HepG2 (cell line): ENCODE measurements around the gene NAV2. TPM values are rescaled to one million over a fixed set of nuclear protein-coding genes. Genes with fewer than 3 reads are reported as not detected.

Experiments
- ARID4A ChIP-seq: sonication (generic); formaldehyde crosslinking; IDR thresholded peaks from 2 replicates; pipeline ENCODE4 v1.5.0; 2020; ENCODE audit warnings: mild to moderate bottlenecking, missing genetic modification reagents, borderline replicate concordance
- EZH2 ChIP-seq: conservative IDR thresholded peaks from 2 replicates; pipeline ENCODE4 v1.6.1; 2012; ENCODE audit warnings: mild to moderate bottlenecking, low read depth, low read length, moderate library complexity
- FOXP1 ChIP-seq, 2 experiments: fragments of 450-650 bp in 1 of 2; IDR thresholded peaks; 2 replicates each; pipeline ENCODE4 v1.6.1; 2017 to 2018; ENCODE audit warnings: antibody characterized with exemption in 1 of 2
- HNRNPK ChIP-seq: fragments of 200-400 bp; formaldehyde crosslinking; IDR thresholded peaks from 2 replicates; pipeline ENCODE4 v1.6.1; 2018; ENCODE audit warnings: low read length, low read depth, moderate library complexity, mild to moderate bottlenecking; ENCODE audit not compliant: poor library complexity, severe bottlenecking
- MZF1 ChIP-seq: sonication (generic); formaldehyde crosslinking; IDR thresholded peaks from 2 replicates; pipeline ENCODE4 v1.8.1; 2023; ENCODE audit warnings: mild to moderate bottlenecking, missing genetic modification reagents, borderline replicate concordance
- PAWR ChIP-seq: sonication (generic); formaldehyde crosslinking; IDR thresholded peaks from 2 replicates; pipeline ENCODE4 v1.4.0; 2020; ENCODE audit warnings: missing genetic modification reagents, mild to moderate bottlenecking, borderline replicate concordance
- POLR2AphosphoS2 ChIP-seq: IDR thresholded peaks from 2 replicates; pipeline ENCODE4 v1.6.1; 2011; ENCODE audit warnings: low read depth, low read length, improper control_type of control experiment
- SMAD1 ChIP-seq: sonication (generic); formaldehyde crosslinking; IDR thresholded peaks from 2 replicates; pipeline ENCODE4 v1.4.0; 2020; ENCODE audit warnings: missing genetic modification reagents, low read depth, mild to moderate bottlenecking, borderline replicate concordance
- STAT5B ChIP-seq: sonication (generic); formaldehyde crosslinking; IDR thresholded peaks from 2 replicates; pipeline ENCODE4 v1.4.0; 2020; ENCODE audit warnings: missing genetic modification reagents
- TBX2 ChIP-seq: sonication (generic); formaldehyde crosslinking; IDR thresholded peaks from 2 replicates; pipeline ENCODE4 v1.5.0; 2020; ENCODE audit warnings: missing genetic modification reagents, mild to moderate bottlenecking, borderline replicate concordance
- ZBTB34 ChIP-seq: sonication (generic); formaldehyde crosslinking; IDR thresholded peaks from 2 replicates; pipeline ENCODE4 v1.8.0; 2022; ENCODE audit warnings: mild to moderate bottlenecking, missing genetic modification reagents
- ZFP62 ChIP-seq: sonication (generic); formaldehyde crosslinking; IDR thresholded peaks from 2 replicates; pipeline ENCODE4 v1.4.0; 2020; ENCODE audit warnings: missing genetic modification reagents
- ZKSCAN1 ChIP-seq: fragments of 150-350 bp; IDR thresholded peaks from 2 replicates; pipeline ENCODE4 v1.6.1; 2014; ENCODE audit warnings: low read length
- ZMYM3 ChIP-seq: sonication (generic); formaldehyde crosslinking; IDR thresholded peaks from 2 replicates; pipeline ENCODE4 v1.5.1; 2020; ENCODE audit warnings: mild to moderate bottlenecking, missing genetic modification reagents
- ZNF17 ChIP-seq: sonication (generic); formaldehyde crosslinking; IDR thresholded peaks from 2 replicates; pipeline ENCODE4 v1.5.0; 2020; ENCODE audit warnings: mild to moderate bottlenecking, missing genetic modification reagents
- ZNF230 ChIP-seq: sonication (generic); formaldehyde crosslinking; IDR thresholded peaks from 2 replicates; pipeline ENCODE4 v1.4.0; 2020; ENCODE audit warnings: mild to moderate bottlenecking, missing genetic modification reagents
- ZNF44 ChIP-seq: sonication (generic); formaldehyde crosslinking; IDR thresholded peaks from 2 replicates; pipeline ENCODE4 v1.5.1; 2020; ENCODE audit warnings: mild to moderate bottlenecking, missing genetic modification reagents
- ZNF496 ChIP-seq: sonication (generic); formaldehyde crosslinking; IDR thresholded peaks from 2 replicates; pipeline ENCODE4 v1.8.1; 2023; ENCODE audit warnings: mild to moderate bottlenecking, moderate library complexity, missing genetic modification reagents; ENCODE audit not compliant: insufficient replicate concordance
- ZNF720 ChIP-seq: sonication (generic); formaldehyde crosslinking; IDR thresholded peaks from 2 replicates; pipeline ENCODE4 v1.4.0; 2020; ENCODE audit warnings: missing genetic modification reagents
- ZNF761 ChIP-seq: sonication (generic); formaldehyde crosslinking; conservative IDR thresholded peaks from 2 replicates; pipeline ENCODE4 v1.4.0; 2020; ENCODE audit warnings: mild to moderate bottlenecking, missing genetic modification reagents
- ZNF773 ChIP-seq: sonication (generic); formaldehyde crosslinking; IDR thresholded peaks from 2 replicates; pipeline ENCODE4 v1.4.0; 2020; ENCODE audit warnings: missing genetic modification reagents, borderline replicate concordance
- polyA plus RNA-seq, 8 experiments: library from polyadenylated mRNA; depleted of rRNA in 3 of 8; stranded (reverse) in 7 of 8; unstranded in 1 of 8; fragments of >200 nt; fragmentation: Illumina TruSeq in 4 of 8; extraction: Trizol in 4 of 8; gene quantifications; 2 replicates each; pipeline versions ENCODE4 v1.2.1 to v1.2.3, GENCODE V29; 2011 to 2016; ENCODE audit warnings: low read depth in 4 of 8, missing spikeins in 1 of 8, mixed read lengths in 1 of 8; ENCODE audit not compliant: insufficient read depth in 1 of 8
- total RNA-seq, 5 experiments: library from RNA; depleted of rRNA; stranded (reverse); fragments of >200 nt; fragmentation: Illumina TruSeq; extraction: Trizol; gene quantifications; 2 replicates each; pipeline ENCODE4 v1.2.3, GENCODE V29; 2016; ENCODE audit warnings: low read depth in 1 of 5
- TF ChIP-seq, protein P1 (sequence below), 2 experiments: sonication (generic) in 1 of 2; formaldehyde crosslinking in 1 of 2; IDR thresholded peaks; 2 replicates each; pipeline versions ENCODE4 v1.5.1 to v1.6.1; 2011 to 2020; ENCODE audit warnings: borderline replicate concordance in 1 of 2, low read depth in 1 of 2, low read length in 1 of 2, mild to moderate bottlenecking in 1 of 2, missing genetic modification reagents in 1 of 2, moderate library complexity in 1 of 2

NAV2 gene
- total and polyA plus RNA-seq, 2 of the 13 experiments (the other 11 are each of a cell fraction or from before 2014, with no cell fraction given): 9.3 to 34.6 TPM

DNA sequence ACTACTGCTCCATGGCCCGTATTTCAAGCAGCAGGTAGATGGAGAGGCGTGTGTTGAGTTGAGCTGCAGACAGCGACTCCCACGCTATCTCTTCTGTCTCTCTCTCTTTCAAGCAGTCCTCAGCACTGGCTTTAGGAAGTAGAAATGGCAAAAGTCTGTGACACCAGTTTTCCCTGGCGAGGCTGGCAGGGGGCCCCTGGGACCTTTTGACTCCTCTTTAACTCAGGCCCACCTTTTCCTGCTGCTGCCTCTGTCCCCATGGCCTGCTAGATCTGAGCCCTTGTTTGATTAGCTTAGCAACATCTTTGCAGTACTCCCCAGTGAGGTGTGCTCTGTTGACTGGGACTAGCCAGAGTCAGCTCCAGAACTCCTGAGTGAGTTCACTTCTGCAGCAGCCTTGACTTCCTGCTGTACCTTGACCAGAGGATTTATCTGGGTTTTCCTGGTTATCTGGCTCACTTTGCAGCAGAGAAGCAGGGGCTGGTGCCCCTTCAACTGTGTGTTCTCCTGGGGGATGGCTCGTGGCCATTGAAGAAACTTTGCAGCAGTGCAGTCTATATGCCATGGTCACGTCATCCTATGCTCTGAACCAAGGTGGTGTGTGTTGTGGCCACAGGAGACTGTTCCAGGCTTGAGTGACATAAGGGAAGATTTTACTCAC lies 263.8 kb downstream of the NAV2 start (continued):
- no peak for TF ChIP-seq ZBTB34
- no peak for TF ChIP-seq EZH2
- no peak for TF ChIP-seq ZNF720 (CRISPR knock-in tag)
- TF ChIP-seq ZFP62: no peak
- no peak for TF ChIP-seq PAWR (CRISPR knock-in tag)
- TF ChIP-seq ZNF17 (CRISPR knock-in tag): no peak
- no peak for TF ChIP-seq ZNF773
- TF ChIP-seq ARID4A: peak; percentile 59; the same call in 1 of the 2 replicates
- TF ChIP-seq, protein P1, sequence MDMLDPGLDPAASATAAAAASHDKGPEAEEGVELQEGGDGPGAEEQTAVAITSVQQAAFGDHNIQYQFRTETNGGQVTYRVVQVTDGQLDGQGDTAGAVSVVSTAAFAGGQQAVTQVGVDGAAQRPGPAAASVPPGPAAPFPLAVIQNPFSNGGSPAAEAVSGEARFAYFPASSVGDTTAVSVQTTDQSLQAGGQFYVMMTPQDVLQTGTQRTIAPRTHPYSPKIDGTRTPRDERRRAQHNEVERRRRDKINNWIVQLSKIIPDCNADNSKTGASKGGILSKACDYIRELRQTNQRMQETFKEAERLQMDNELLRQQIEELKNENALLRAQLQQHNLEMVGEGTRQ (IDR thresholded peaks at IDR 0.05; ENCODE audit: low read depth, low read length): no peak
- TF ChIP-seq, protein P1 (CRISPR knock-in tag; IDR thresholded peaks at IDR 0.05; ENCODE audit: borderline replicate concordance): no peak
- TF ChIP-seq MZF1 (CRISPR knock-in tag): no peak
- TF ChIP-seq ZMYM3 (CRISPR knock-in tag): peak; percentile 77; the same call in 1 of the 2 replicates
- no peak for TF ChIP-seq POLR2AphosphoS2
- TF ChIP-seq FOXP1 (IDR thresholded peaks at IDR 0.05): no peak
- 0 out of 2 replicates have a peak, but pooled peaks have one; percentile 45 for TF ChIP-seq FOXP1 (CRISPR knock-in tag; IDR thresholded peaks at IDR 0.05)
- no peak for TF ChIP-seq ZNF44 (CRISPR knock-in tag)
- TF ChIP-seq ZNF496 (CRISPR knock-in tag): no peak
- no peak for TF ChIP-seq SMAD1 (CRISPR knock-in tag)
- no peak for TF ChIP-seq ZKSCAN1
- TF ChIP-seq TBX2 (CRISPR knock-in tag): peak; percentile 57; the same call in 1 of the 2 replicates
- no peak for TF ChIP-seq HNRNPK
- TF ChIP-seq ZNF230: no peak
- TF ChIP-seq ZNF761 (CRISPR knock-in tag): no peak
- TF ChIP-seq STAT5B: no peak
